HG02642 (cell line): Measurements from ENCODE around the gene GATA5.

ENCODE experiments used
- ATAC-seq: cut with Tn5 transposase; IDR thresholded peaks from one replicate; pipeline ENCODE4 v1.9.1; 2021; ENCODE audit warnings: mild to moderate bottlenecking; ENCODE audit not compliant: unreplicated experiment, poor library complexity

GATA5 gene

GRCh38 chr20:62475027-62475771 is 596 bp downstream of the GATA5 start:
- no peak for ATAC-seq

DNA sequence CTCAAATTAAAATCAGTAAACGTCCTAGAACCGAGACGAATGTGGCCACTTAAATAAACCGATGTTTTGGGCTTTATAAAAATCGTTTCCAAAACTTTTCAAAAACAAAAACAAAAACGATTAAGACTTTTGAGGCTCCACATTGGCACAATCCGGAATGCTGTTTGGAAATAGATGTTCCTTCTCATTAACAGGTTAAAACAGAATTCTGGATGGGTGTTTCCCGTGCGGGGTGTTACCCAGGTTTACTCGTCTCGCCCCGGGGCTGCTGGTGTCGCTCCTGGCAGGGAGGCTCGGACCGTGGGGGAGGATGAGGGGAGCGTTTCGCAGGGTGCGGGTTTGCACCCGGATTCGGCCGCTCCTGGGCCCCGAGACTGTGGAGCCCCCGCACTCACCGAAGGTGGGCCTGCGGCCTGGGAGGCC is 1.2 kb downstream of the GATA5 start:
- ATAC-seq, result no peak

GRCh38 chr20:62473717-62474603 is 1.8 kb downstream of the GATA5 start:
- no peak for ATAC-seq

DNA sequence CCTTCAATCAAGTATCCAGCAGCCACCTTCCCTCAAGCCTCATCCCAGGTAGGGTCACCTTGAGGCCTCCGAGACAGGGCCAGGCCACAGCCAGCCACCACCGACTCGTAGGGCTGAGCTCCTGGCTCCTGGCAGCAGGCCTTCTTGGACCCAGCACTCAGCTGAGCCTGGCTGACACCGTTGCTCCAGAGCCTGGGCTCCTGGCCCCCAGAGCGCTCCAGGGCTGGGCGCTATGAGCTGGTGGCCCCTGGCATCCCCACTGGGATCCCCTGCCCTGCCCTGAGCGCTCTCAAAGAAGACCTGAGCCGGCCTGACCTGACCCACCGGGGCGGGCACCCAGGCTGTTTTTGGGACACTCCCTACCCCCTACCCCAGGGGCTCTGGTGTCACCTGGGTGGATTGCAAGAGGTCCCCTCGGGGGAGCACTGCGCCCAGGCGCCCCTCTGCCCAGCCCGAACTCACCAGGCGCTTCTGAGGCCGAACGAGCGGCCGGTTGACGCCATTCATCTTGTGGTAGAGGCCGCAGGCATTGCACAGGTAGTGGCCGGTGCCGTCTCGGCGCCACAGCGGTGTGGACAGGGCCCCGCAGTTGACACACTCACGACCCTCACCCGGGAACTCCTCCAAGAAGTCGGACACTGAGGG is 2.7 kb downstream of the GATA5 start:
- ATAC-seq, result no peak

GRCh38 chr20:62472138-62472940 is 3.5 kb downstream of the GATA5 start:
- ATAC-seq, result no peak

GRCh38 chr20:62470459-62470858 is 5.3 kb downstream of the GATA5 start:
- no peak for ATAC-seq

GRCh38 chr20:62470001-62470400 is 5.8 kb downstream of the GATA5 start:
- ATAC-seq, result no peak

GRCh38 chr20:62469352-62469751 is 6.4 kb downstream of the GATA5 start:
- no peak for ATAC-seq

GRCh38 chr20:62466806-62467537 is 8.8 kb downstream of the GATA5 start:
- no peak for ATAC-seq

DNA sequence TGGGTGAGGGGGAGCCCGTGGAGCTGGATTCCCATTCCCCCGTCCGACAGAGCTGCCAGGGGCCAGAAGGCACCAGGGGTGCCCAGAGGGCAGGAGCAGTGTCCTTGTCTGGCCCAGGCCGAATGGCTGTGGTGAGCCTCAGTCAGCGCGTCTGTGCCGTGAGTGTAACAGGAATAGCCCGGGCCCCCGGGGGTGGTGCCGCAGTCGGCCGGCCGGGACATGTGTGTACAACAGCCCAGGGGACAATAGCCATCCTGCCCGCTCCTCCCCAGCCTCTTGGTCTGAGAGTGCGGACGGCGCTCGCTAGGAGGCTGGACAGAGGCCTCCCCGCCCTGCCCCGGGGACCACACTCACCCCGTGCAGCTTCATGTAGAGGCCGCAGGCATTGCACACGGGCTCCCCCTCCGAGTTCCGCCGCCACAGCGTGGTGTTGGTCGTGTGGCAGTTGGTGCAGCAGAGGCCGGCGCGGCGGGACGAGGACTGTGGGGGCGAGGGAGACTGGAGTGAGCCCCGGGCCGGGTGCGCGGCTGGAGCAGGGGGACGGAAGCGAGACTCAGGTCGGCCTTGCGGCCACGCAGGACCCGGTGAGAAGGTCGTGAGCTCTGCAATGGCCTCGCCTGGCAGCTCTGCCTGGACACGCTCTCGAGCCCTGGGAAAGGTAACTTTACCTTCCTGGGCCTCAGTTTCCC is 9.6 kb downstream of the GATA5 start:
- ATAC-seq, result no peak

DNA sequence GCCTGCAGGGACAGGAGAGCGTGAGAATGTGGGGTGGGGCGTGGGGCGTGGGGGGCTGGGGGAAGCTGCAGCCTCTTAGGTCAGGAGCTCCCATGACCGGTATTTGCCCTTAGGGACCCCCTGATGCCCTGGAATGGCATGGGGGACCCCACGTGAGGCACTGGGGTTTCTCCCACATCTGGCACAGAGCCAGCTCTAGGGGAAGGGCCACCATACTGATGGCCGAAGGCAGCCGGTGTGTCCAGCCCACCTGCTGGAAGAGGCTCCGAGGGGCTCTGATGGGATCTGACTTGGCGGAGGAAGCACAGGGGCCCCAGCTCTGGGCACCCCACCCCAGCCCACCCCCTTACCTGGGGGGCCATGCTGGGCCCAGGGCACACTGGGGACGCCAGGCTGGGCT is 10.8 kb downstream of the GATA5 start:
- no peak for ATAC-seq

DNA sequence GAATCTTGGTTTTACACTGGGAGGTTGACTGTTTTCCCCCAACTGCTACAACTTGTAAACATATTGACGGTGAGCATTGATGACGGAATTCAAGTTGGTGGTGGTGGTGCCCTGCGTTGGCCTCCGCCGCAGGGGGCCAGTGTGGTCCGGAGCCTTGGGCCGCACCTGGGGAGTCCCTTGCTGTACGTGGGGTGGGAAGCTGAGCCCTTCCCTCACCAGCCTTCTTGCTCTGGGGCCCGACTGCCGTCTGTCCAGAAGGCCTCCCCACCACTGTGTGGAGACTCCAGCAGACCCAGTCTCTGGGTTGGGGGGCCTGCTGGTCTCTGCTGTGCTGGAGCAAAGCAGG is 11.4 kb downstream of the GATA5 start:
- ATAC-seq, result no peak

- no peak for ATAC-seq
These were observed 12.0 kb downstream of the GATA5 start for GRCh38 chr20:62463651-62464424.

- ATAC-seq, result no peak
These were observed 12.7 kb downstream of the GATA5 start for GRCh38 chr20:62462976-62463592.

DNA sequence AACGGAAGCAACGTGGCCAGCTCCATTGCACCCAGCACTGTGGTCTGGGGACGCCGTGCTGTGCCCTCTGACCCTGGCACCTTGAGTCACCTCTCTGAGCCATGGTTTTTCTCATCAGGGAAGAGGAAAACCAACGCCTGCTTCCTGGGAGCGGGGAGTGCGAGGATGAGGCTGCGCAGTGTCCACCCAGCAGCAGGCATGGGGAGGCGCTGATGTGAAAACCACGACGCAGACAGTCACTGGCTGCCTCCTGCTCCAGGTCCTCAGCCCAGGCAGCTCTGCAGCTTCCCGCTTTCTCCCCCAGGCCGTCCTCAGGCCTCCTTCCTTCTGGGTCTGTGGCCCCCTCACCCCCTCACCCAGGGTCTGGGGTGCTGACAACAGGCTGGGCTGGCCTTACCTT is 14.0 kb downstream of the GATA5 start:
- no peak for ATAC-seq

GRCh38 chr20:62461157-62461556 is 14.6 kb downstream of the GATA5 start:
- ATAC-seq, result no peak

DNA sequence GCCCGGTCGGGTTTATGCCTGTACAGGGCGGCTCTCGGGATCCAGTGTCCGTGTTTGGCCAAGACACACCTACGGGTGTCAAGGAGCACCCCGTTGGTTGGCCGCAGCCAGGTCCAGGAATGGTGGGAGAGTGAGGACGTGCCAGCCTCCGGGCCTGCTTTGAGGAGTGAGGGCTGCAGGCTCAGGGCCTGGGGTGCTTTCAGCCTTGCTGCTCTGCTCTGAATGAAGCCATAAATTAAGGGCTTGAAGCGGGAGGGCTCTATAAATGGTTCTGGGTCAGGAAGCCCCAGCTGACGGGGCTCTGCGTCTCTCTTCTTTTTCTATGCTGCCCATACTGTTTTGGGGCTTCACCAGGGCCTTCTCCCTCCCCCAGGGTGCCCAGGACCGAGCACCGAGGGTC is 15.1 kb downstream of the GATA5 start:
- no peak for ATAC-seq

DNA sequence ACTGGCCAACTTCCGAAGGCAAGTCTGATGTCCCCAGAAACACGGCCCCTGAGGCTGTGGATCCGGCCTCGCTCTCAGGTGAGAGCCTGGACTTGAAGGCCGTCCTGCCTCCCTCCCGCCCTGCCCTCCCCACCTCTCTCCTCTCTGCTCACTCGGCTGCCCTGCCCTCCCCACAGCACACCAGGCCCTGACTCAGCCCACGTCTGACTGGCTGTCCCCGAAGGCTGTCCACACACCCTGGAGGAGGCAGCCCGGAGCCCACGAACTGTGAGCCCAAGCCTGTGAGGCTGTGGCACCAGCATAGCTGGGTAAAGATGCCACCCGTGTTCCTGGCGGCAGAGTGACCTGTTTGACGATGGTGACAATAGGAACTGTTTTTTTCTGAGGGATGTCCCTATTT is 16.3 kb downstream of the GATA5 start:
- ATAC-seq, result no peak
